Activated CD4-positive, alpha-beta T cell treated with anti-CD3 and anti-CD28 coated beads for 1 hour (primary cell): ENCODE measurements around the gene TUBB1.

ENCODE experiments used
- DNase-seq: peaks from one replicate; pipeline ENCODE4 v3.0.0-alpha.2; 2020

TUBB1 gene

GRCh38 chr20:58990651-58991445 is 28.4 kb upstream of the TUBB1 start:
- no peak for DNase-seq

- DNase-seq = no peak
Measured at GRCh38 chr20:58991715-58992114, 27.5 kb upstream of the TUBB1 start.

- no peak for DNase-seq
Measured at GRCh38 chr20:58992911-58993310, 26.3 kb upstream of the TUBB1 start.

- DNase-seq = no peak
Measured at GRCh38 chr20:58993332-58994248, 25.6 kb upstream of the TUBB1 start.

- no peak for DNase-seq
Measured at GRCh38 chr20:58994390-58995159, 24.7 kb upstream of the TUBB1 start.

- no peak for DNase-seq
Measured at GRCh38 chr20:58995461-58996225, 23.6 kb upstream of the TUBB1 start.

GRCh38 chr20:58996226-58996611 is 23.0 kb upstream of the TUBB1 start:
- no peak for DNase-seq

GRCh38 chr20:58997141-58997770 is 22.0 kb upstream of the TUBB1 start:
- no peak for DNase-seq

GRCh38 chr20:58998656-58999055 is 20.6 kb upstream of the TUBB1 start:
- no peak for DNase-seq

GRCh38 chr20:59000326-59000725 is 18.9 kb upstream of the TUBB1 start:
- DNase-seq = no peak

- DNase-seq = no peak
Measured at GRCh38 chr20:59001068-59001448, 18.2 kb upstream of the TUBB1 start.

GRCh38 chr20:59001449-59002171 is 17.6 kb upstream of the TUBB1 start:
- no peak for DNase-seq

GRCh38 chr20:59002388-59002787 is 16.8 kb upstream of the TUBB1 start:
- DNase-seq = no peak

GRCh38 chr20:59002874-59003399 is 16.3 kb upstream of the TUBB1 start:
- DNase-seq = no peak

- DNase-seq = no peak
Measured at GRCh38 chr20:59003836-59004492, 15.3 kb upstream of the TUBB1 start.

- no peak for DNase-seq
Measured at GRCh38 chr20:59004493-59004762, 14.8 kb upstream of the TUBB1 start.

GRCh38 chr20:59004763-59005522 is 14.3 kb upstream of the TUBB1 start:
- peak; percentile 17 for DNase-seq

- DNase-seq = peak; percentile 6
Measured at GRCh38 chr20:59005523-59006166, 13.6 kb upstream of the TUBB1 start.

GRCh38 chr20:59006167-59006863 is 12.9 kb upstream of the TUBB1 start:
- peak; percentile 7 for DNase-seq
